Measurements from ENCODE around the gene PANK4.

PANK4 gene

DNA sequence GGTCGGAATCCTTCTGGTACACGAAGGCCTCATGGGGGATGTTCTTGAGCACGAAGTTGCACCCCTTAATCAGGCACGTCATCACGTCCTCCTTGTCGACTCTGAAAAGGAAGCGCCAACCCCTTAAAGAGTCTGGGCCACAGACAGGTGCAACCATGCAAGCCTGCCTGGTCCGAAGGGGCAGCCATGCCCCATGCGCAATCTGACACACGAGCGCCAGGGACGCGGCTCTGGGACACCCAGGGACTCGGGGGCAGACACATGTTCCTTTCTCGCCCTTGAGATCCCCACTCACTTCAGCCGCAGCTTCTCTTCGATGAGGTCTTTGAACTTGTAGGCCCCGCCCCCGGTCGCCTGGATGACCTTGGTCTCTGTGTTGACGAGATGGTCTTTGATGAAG is 5.6 kb downstream of the PANK4 start:
- TF ChIP-seq CTCF (IDR thresholded peaks at IDR 0.05; ENCODE audit: control insufficient read depth, insufficient read depth, low read depth, low read length, missing control alignments), result no peak
- no peak overlapping the region for H3K4me3 ChIP-seq (ENCODE audit: control insufficient read depth, low read depth, low read length)
- DNase-seq (ENCODE audit: low read depth), result no peak

DNA sequence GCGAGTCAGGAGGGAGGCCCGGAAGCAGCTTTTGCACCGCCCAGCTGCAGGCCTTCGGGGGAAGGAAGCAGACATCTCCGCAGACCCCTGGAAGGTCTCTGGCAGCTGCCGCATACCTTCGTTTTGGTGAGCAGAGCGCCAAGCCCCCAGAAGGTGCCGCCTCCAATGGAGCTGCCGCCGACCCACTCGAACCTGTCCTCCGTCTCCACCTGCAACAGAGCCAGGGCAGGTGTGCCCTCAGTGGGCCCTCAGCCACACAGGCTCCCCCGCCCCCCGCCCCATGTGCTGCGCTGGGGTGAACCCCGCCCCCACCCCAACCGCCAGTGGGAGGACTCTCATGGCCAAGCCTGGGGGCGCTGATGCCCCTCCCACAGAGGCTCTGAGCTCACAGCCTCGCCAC is 6.2 kb downstream of the PANK4 start:
- no peak for TF ChIP-seq CTCF (IDR thresholded peaks at IDR 0.05; ENCODE audit: control insufficient read depth, insufficient read depth, low read depth, low read length, missing control alignments)
- no peak for DNase-seq (ENCODE audit: low read depth)
- H3K4me3 ChIP-seq (ENCODE audit: control insufficient read depth, low read depth, low read length), result no peak overlapping the region

GRCh38 chr1:2519729-2520128 is 6.7 kb downstream of the PANK4 start:
- TF ChIP-seq CTCF (IDR thresholded peaks at IDR 0.05; ENCODE audit: control insufficient read depth, insufficient read depth, low read depth, low read length, missing control alignments), result no peak
- H3K4me3 ChIP-seq (ENCODE audit: control insufficient read depth, low read depth, low read length), result no peak overlapping the region
- DNase-seq (ENCODE audit: low read depth), result no peak

GRCh38 chr1:2519029-2519685 is 7.2 kb downstream of the PANK4 start:
- no peak for DNase-seq (ENCODE audit: low read depth)
- H3K4me3 ChIP-seq (ENCODE audit: control insufficient read depth, low read depth, low read length), result no peak overlapping the region
- no peak for TF ChIP-seq CTCF (IDR thresholded peaks at IDR 0.05; ENCODE audit: control insufficient read depth, insufficient read depth, low read depth, low read length, missing control alignments)

- no peak for TF ChIP-seq CTCF (IDR thresholded peaks at IDR 0.05; ENCODE audit: control insufficient read depth, insufficient read depth, low read depth, low read length, missing control alignments)
- no peak overlapping the region for H3K4me3 ChIP-seq (ENCODE audit: control insufficient read depth, low read depth, low read length)
- no peak for DNase-seq (ENCODE audit: low read depth)
Observed at GRCh38 chr1:2518528-2518927, 7.9 kb downstream of the PANK4 start.

- H3K4me3 ChIP-seq (ENCODE audit: control insufficient read depth, low read depth, low read length), result no peak overlapping the region
- TF ChIP-seq CTCF (IDR thresholded peaks at IDR 0.05; ENCODE audit: control insufficient read depth, insufficient read depth, low read depth, low read length, missing control alignments), result no peak
- DNase-seq (ENCODE audit: low read depth), result no peak
Observed at GRCh38 chr1:2517966-2518365, 8.4 kb downstream of the PANK4 start.

DNA sequence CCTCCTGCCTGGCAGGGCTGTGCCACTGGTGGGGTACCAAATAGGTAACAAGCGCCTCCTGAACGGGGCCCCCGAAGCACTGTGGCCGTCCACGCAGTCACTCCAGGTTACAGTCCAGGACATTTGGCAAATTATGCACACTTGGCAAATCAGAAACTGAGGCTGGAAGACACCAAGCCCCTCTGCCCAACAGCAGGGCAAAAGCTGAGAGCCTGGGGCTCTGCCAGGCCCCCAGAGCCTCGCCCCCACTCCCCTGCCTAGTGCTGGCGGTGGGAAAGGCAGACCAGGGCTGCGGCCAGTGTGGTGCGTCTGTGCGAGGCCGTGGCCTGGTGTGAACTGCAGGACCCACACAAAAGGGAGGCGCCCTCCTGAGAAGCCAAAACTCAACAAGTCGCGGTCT is 9.4 kb downstream of the PANK4 start:
- DNase-seq (ENCODE audit: low read depth), result no peak
- TF ChIP-seq CTCF (IDR thresholded peaks at IDR 0.05; ENCODE audit: control insufficient read depth, insufficient read depth, low read depth, low read length, missing control alignments), result no peak
- H3K4me3 ChIP-seq (ENCODE audit: control insufficient read depth, low read depth, low read length), result no peak overlapping the region
